HG03457 (cell line): ENCODE results near the gene LGALS7.

Experiments
- ATAC-seq: cut with Tn5 transposase; IDR thresholded peaks from one replicate; pipeline ENCODE4 v1.9.1; 2021; ENCODE audit warnings: moderate number of reproducible peaks; ENCODE audit not compliant: unreplicated experiment

Gene LGALS7

DNA sequence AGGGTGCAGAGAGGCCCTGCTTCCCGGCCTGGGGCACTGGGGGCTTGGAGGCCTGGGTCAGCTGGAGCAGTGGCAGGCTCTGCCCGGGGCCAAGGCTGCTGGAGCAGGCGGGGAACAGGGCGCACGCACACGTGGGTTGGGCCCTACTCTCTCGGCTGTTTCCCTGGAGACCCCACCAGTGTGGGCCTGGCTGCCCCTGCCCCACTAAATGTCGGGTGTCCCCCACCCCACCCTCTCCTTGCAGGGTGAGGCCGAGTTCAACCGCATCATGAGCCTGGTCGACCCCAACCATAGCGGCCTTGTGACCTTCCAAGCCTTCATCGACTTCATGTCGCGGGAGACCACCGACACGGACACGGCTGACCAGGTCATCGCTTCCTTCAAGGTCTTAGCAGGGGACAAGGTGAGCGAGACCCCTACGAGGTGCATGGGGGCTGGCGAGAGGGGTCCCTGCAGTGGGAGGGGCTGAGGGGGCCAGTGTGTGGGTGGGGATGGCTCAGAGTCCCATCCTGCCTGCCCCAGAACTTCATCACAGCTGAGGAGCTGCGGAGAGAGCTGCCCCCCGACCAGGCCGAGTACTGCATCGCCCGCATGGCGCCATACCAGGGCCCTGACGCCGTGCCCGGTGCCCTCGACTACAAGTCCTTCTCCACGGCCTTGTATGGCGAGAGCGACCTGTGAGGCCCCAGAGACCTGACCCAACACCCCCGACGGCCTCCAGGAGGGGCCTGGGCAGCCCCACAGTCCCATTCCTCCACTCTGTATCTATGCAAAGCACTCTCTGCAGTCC is 44.4 kb downstream of the LGALS7 start:
- ATAC-seq = no peak

DNA sequence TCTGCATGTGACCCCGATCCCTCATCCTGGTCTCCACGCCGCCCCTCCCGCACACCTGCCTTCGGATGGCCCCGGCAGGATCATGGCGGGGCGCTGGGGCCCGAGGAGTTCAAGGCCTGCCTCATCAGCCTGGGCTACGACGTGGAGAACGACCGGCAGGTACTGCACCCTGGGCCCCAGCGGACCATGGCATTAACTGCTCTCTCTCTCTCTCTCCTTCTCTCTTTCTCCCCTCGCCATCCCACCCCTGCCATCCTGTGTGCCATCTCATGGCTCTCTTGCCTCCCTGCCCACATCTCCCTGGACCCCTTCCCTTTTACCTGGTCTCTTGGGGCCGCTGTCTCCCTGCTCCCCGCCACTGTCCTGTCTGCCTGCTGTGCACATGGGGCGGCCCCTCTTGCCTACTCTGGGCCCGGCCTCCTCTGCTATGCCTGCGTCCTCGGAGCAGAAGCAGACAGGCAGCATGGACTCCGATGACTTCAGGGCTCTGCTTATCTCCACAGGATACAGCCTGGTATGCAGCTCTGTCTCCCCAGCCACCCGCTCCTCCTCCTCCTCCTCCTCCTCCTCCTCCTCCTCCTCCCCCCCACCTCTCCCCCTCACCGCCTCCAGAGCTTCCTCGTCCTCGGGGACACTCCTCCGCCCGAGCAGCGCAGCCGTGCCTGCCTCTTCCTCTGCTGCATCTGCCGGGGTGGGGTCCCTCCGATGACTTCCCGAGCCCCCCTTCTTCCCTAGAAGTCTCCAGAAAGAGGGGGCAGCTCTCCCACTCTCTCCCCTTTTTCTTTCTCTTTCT is 45.3 kb downstream of the LGALS7 start:
- ATAC-seq = no peak

DNA sequence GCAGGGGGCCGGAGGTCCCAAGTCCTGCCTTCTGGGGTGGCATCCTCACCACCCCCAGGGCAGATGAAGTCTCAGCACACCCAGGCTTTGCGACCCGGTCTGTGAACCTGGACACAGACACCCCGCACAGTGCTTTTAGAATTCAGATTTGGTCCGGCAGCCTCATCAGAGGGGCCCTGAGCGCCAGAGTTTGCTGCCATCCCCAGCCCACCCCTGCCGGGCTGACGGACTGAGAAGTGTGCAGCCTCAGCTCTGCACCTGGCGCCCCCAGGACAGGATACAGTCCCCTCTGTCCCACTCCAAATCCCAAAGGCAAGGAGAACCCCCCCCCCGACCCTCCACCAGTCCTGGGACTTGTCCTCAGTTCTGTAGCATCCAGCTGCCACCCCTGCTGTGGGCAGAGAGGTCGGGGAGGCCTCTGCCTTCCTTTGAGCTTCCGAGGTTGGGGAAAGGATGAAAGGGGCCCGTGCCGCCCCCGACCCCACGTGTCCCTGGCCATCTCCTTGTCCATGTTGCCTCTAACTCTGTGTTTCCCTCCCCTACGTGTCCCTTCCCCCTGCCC is 45.9 kb downstream of the LGALS7 start:
- ATAC-seq = no peak

DNA sequence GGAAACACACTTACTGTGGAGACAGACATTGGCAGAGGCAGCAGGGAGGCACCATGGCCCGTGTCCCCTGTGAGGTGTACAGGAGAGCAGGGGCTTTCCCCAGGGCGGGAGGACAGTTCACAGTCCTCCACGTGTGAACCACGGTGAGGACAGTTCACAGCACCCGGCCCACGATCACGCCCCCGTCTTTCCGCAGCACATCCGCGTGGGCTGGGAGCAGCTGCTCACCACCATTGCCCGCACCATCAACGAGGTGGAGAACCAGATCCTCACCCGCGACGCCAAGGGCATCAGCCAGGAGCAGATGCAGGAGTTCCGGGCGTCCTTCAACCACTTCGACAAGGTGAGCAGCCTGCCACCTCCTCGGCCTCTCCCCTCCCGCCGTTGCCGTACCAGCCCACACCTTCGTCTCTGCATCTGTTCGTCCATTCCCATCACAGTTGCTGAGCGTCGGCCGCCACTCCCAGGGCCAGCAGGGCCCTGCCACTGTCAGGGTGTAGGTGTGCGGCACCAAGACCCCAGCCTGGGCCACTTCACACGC is 46.5 kb downstream of the LGALS7 start:
- no peak for ATAC-seq

DNA sequence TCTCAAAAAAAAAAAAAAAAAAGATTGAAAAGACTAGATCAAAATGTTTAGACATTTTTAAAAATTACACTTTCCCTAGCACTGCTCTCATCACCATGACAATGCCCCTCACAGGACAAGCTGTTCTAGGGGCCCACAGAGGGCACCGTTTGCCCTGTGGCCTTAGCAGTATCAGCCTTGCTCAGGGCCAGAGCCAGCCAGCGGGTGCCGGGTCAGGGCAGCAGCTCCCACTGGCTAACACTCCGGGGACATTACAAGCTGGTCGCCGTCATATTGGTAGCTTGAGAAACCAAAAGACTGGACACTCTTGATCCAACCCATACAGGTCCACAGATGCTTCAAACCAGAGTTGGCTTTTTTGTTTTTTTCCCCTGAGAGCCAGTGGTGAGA is 47.0 kb downstream of the LGALS7 start:
- ATAC-seq = no peak

DNA sequence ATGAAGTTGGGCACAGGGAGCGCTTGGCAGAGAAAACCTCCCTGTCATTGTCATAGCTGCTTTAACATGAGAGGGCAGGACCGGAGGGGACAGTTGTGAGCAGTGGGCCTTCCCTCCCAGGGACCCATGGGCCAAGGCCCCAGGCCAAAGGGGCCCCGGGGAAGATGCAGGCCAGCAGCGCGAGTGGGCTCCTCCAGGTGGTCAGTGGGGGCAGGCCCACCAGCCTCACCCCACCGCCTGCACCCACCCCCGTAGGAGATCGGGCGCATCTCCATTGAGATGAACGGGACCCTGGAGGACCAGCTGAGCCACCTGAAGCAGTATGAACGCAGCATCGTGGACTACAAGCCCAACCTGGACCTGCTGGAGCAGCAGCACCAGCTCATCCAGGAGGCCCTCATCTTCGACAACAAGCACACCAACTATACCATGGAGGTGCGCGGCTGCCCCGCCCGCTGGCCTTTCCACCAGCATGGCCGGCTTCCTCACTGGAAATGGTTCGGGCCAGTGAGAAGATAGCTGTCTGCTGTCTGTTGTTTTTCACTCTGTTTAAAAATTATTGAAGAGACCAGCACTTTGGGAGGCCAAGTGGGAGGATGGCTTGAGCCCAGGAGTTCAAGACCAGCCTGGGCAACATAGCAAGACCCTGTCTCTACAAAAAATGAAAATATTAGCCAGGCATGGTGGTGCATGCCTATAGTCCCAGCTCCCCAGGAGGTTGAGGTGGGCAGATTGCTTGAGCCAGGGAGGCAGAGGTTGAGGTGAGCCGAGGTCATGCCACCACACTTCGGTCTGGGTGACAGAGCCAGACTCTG is 47.6 kb downstream of the LGALS7 start:
- no peak for ATAC-seq

DNA sequence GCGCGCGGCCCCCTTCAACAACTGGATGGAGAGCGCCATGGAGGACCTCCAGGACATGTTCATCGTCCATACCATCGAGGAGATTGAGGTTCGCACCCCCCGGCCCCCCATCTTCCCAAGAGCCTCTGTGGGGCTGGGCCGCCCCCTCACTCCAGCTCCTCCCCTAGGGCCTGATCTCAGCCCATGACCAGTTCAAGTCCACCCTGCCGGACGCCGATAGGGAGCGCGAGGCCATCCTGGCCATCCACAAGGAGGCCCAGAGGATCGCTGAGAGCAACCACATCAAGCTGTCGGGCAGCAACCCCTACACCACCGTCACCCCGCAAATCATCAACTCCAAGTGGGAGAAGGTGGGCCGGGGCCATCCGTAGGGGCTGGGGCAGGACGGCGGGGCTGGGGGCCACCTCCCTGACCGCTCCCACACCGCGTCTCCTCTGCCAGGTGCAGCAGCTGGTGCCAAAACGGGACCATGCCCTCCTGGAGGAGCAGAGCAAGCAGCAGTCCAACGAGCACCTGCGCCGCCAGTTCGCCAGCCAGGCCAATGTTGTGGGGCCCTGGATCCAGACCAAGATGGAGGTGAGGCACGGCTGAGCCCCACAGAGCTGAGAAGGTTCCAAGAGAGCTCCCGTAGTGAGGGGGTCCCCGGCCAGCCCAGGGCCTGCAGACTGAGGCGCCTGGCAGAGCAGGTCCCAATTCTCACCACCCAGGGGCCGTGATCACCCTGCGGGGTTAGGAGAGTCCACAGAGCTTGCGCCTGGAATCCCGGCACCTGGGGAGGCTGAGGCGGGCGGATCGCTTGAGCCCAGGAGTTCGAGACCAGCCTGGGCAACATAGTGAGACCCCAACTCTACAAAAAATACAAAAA is 49.1 kb downstream of the LGALS7 start:
- ATAC-seq = no peak

DNA sequence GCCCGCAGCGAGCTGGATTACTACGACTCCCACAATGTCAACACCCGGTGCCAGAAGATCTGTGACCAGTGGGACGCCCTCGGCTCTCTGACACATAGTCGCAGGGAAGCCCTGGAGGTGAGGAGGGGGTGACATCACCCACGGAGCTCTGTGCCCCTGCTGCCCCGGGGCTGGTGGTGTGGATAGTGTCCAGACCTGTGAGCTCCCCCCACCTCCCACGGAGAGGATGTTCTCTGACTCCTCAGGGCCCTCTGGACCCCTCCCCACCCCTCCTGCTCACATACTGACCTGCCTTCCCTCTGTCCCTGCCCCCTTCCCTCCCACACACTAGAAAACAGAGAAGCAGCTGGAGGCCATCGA is 49.7 kb downstream of the LGALS7 start:
- no peak for ATAC-seq

DNA sequence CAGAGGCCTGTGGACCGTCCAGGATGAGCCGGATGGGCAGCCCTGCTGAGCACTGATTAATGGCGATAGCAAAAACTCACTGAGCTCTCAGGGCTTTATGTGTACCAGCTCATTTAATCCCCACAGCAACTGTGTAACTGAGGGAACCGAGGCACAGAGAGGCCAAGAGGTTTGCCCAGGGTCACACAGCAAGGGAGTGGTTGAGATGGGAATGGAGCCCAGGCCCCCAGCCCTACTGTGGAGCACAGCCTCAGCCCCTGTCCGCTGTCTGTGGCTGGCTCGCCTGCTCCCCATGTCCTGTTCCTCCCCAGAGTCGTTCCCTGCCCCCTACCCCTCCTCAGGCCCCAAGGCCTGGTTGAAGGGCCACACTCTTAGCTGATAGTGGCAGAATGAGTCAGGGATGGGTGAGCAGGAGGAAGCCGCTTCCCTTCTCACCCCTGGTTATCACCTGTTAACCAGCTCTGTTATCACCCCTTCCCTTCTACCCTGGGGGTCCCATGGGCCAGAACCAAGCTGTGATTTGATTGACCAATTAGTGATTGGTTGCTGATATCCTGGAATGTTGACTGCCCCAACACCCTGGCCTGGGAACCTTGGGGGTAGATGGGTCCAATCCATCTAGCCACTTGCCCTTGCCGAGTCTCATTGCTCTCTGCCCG is 50.2 kb downstream of the LGALS7 start:
- no peak for ATAC-seq

DNA sequence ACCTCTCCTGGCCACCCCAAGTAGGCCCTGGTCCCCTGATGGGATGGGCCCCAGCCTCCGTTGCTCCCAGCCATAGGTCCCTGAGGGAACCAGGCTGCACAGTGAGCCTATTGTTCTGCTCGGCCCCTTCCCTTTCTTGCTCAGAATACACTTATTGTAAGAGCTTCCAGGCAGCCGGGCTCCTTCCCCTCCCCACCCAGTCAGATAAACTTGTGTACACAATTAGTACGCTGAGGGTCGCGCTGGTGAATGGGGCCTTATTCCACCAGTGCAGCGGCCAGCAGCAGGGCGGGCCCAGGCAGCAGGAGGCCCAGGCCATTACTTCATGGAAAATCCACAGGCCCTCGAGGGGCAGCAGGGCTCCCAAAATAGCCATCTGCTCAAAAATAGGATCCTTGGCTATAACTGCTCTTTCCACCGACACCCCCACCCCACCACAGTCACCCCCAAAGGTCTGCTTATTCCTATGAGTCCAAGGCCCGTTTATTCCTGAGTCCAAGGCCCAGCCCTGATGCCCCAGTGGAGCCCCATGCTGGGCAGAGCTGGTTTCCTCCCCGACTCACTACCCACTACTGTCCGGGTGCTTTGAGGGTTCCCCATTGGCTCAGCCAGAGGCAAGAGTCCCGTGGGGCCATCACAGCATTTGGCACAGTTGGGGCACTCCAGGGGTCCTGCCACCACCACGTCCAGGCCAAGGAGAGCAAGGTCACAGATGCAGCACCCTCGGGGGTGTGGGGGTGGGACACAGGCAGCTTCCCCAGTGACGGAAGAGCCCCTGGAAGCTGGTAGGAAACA is 51.1 kb downstream of the LGALS7 start:
- ATAC-seq = no peak

DNA sequence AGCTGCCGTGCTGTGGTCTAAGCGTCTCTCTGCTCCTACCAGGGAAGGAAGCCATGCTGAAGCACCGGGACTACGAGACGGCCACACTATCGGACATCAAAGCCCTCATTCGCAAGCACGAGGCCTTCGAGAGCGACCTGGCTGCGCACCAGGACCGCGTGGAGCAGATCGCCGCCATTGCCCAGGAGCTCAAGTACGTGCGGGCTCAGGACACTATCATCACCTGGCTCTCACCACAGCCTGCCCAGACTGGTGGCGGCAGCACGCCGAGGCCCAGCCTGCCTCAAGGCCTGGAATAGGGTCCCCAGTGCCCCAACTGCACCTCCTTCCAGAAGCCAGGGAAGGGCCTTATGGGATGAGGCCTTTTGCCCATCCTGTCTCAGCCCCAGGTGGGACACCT is 51.8 kb downstream of the LGALS7 start:
- no peak for ATAC-seq
